GM21576 (cell line): ENCODE measurements around the gene SUGT1.
"Not testable (repeated sequence)": the region's sequence is repeated elsewhere in the genome, so short reads cannot be mapped to it uniquely, and the experiment has no call there.

Experiments used
- ATAC-seq: cut with Tn5 transposase; IDR thresholded peaks from one replicate; pipeline ENCODE4 v1.9.1; 2021; ENCODE audit warnings: mild to moderate bottlenecking, moderate library complexity; ENCODE audit not compliant: unreplicated experiment

Gene SUGT1

DNA sequence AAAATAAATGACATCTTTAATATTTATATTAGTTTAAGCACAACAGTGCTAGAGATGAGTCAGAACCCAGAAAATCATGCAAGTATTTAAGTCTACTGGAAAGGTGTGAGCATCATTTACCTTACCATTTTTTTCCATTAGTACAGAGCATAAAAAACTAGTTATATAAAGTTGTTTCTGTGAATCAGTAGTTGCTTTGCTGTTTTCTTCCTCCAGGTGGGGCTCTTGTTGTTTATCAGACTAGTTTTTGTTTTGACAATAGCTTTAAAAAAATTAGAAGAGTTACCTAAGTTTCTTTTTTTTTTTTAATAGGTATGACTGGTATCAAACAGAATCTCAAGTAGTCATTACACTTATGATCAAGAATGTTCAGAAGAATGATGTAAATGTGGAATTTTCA, 12.7 kb downstream of the SUGT1 start:
- ATAC-seq: no peak

DNA sequence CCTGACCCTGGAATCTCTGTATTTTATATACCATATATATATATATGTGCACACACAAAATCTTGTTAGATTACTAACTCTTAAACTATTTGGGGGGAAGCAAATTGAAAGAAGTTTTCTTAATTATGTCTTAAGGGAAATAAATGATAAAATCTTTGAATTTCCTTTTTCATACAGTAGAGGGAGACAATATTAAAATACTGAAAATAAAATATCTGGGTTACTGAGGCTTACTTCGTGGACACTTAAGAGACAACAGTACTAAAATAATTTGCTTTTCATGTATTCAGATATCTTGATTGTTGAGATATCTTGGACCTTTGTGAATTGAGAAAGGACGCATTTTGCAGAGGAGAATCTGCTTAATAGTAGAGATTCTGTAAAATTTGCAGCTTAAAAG, 17.0 kb downstream of the SUGT1 start:
- no peak for ATAC-seq

DNA sequence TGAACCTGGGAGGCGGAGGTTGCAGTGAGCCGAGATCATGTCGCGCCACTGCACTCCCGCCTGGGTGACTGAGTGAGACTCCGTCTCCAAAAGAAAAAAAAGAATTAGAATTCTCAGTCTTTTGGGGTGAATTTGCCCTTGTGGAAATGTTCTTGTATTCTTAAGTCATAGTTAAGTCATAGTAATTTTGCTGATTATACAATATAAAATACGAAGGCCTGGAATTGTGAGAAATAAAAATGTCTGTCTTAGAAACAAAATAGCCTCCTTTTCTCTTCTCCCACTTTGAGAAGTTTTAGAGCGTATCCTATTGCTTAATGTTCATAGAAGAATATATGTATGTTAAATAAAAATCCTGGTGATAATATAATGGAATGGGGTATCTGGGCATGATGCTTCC, 18.1 kb downstream of the SUGT1 start:
- ATAC-seq: no peak

DNA sequence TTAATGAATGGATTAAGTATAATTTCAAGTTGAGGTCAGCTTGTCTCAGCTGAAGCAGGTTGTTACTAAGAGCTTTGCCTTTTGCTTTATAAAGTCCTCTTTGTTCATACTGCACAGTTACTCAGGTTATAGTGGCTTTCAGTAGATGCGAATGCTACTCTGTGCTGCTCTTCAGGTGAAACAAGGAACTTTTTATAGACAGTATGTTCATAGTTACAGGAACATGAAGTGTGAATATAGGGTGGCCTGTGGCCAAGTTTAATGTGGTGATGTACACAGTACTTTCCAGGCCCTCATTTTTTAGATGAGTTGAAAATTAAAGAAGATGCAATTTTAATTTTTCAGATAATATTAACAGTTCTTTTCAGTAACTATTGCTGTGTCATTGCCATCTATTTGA, 20.8 kb downstream of the SUGT1 start:
- no peak for ATAC-seq

DNA sequence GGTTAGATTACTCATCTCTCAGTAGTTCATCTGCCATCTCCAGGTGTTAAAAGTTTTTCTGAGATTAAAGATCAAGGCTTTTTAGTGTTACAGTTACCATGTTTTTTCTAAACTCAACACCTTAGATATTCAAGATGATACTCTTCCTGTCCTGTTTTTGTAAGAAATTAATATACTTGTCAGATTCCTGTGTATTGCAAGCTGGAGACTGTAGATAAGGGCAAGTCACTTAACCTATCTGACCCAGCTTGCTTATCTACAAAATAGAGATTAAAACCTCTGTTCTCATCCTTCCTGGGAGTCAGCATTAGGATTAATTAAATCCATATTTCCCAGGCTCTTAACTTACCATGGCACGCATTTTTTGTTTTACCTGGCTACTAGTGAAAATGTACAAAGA, 25.2 kb downstream of the SUGT1 start:
- no peak for ATAC-seq

DNA sequence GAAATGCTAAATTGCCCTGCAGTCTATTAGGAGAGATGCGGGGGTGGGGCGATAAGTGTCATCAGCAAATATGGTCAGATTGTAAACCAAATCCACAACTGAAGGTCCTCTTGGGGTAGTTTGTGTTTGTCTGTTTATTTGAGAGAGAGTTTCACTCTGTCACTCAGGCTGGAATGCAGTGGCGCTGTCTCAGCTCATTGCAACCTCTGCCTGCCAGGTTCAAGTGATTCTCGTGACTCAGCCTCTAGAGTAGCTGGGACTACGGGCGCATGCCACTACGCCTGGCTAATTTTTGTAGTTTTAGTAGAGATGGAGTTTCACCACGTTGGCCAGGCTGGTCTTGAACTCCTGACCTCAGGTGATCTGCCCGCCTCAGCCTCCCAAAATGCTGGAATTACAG, 33.2 kb downstream of the SUGT1 start:
- ATAC-seq: not testable (repeated sequence)

GRCh38 chr13:52686376-52686775, 33.7 kb downstream of the SUGT1 start:
- ATAC-seq: no peak

GRCh38 chr13:52695856-52696255, 43.2 kb downstream of the SUGT1 start:
- no peak for ATAC-seq

- no peak for ATAC-seq
These were observed 43.9 kb downstream of the SUGT1 start for GRCh38 chr13:52696566-52696965.

GRCh38 chr13:52701728-52702465, 49.3 kb downstream of the SUGT1 start:
- ATAC-seq: no peak

- ATAC-seq: no peak
These were observed 50.8 kb downstream of the SUGT1 start for GRCh38 chr13:52703482-52703881.

DNA sequence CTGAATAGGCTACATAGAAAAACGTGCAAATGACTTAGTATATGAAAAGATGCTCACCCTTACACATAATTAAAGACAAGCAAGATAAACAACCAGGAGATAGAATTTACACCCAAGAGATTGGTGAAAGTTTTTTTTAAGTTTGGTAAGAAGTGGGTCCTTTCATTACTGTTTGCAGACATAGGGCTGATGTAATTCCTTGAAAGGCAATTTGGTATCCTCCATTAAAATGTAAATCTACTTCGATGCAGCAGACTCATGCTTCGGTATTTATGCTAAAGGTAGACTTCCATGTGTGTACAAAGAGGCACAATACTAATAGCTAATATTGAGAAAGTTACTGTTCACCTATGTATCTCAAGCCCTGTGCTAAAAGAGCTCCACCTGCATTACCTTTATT, 53.4 kb downstream of the SUGT1 start:
- ATAC-seq: no peak

DNA sequence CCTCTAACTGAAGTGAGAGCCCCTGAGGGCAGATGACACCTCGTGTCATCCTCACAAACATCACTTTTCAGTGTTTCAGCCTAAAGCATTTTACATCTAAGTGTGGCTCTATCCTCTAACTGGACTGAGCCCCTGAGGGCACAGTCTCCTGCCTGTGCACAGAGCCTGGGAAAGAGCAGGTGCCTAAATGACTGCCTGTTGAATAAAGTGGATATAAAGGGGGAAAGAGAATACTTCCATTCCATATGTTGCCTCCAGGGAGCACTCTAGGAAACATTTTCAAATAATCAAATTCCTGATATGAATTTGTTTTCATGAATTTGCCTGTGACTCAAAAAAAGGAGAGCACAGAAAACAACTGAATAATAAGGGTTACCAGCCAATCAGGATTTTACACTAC, 54.7 kb downstream of the SUGT1 start:
- ATAC-seq: no peak

DNA sequence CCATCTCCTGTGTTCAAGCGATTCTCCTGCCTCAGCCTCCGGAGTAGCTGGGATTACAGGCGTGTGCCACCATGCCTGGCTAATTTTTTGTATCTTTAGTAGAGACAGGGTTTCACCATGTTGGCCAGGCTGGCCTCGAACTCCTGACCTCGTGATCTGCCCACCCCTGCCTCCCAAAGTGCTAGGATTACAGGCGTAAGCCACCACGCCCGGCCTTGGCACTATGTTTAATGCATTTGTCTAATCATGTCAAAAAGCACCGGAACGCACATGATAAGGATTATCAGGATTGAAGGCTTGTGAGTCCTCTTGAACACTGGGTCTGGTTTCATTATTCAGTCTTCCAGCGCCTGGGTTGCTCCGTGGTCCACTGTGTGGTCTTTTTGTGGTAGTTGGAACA, 55.6 kb downstream of the SUGT1 start:
- ATAC-seq: not testable (repeated sequence)

GRCh38 chr13:52711286-52711685, 58.6 kb downstream of the SUGT1 start:
- no peak for ATAC-seq

DNA sequence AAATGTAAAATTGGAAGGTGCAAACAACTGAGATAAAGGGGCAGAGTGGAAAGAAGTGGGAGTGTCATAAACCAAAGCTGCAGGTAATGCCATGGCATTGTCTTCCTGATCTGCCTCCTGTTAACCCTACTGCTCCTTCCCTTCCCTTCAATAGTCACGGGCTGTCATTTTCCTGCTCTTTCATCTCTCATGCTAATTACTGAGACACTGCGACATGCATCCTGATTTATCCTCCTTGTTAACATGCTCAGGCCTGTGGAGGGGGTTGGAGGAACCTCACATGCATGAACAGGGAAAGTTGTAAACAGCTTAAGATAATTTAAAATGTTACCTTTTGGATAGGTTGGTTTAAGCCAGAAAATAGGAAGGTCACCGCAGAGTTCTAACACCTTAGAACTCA, 59.7 kb downstream of the SUGT1 start:
- ATAC-seq: no peak

DNA sequence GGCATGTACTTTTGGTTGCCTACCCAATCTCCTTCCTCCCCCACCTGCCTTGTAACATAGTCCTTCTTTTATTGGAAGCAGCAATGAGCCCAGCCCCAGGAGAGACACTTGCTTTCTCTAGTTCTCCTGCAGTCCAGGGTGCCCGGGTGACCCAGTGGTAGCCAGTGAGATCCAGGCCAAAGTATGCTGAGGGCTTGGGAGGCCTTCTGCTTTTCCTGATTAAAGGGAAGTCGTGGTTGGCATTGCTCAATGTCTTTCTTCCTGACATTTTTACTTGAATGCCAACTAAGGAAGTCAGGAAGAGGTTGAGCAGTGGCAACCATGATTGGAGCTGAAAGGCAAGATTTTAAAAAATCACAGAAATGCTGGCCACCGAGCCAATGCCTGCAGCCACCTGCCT, 61.3 kb downstream of the SUGT1 start:
- no peak for ATAC-seq

GRCh38 chr13:52720904-52721303, 68.3 kb downstream of the SUGT1 start:
- not testable (repeated sequence) for ATAC-seq

GRCh38 chr13:52721356-52721755, 68.7 kb downstream of the SUGT1 start:
- ATAC-seq: not testable (repeated sequence)

GRCh38 chr13:52723181-52723580, 70.5 kb downstream of the SUGT1 start:
- no peak for ATAC-seq

- no peak for ATAC-seq
These were observed 72.7 kb downstream of the SUGT1 start for GRCh38 chr13:52725302-52725701.

GRCh38 chr13:52726258-52726657, 73.6 kb downstream of the SUGT1 start:
- ATAC-seq: no peak

DNA sequence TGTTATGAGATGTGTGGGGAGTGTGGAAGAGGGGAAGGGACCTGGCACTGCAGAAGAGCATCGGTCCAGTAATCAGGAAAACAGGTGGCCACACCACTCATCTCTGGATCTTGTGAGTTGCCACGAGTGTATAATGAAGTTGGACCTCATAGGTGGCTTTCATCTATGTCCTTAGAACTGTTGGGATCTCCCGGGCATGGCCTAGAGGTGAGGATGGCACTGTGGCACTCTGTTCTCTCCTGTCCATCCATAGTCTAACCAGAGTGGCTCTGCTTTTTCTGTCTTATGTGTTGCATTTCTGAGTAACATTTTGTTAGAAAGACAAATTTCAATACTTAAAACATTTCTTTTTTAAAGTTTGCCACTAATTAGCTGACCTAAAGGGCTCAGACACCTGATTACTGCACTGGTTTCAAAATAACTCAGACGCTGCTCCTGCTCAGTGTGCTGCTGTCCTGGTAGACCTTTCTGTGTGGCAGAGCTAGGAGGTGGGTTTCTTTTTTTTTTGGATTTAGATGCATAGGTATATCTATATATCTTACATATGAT, 81.5 kb downstream of the SUGT1 start:
- no peak for ATAC-seq
